HepG2 (cell line): ENCODE measurements around the gene TRPT1. TPM values are rescaled to one million over a fixed set of nuclear protein-coding genes. Genes with fewer than 3 reads are reported as not detected.

Experiments
- ATRX ChIP-seq: sonication (generic); formaldehyde crosslinking; IDR thresholded peaks from 2 replicates; pipeline ENCODE4 v1.4.0; 2020; ENCODE audit warnings: missing genetic modification reagents, borderline replicate concordance
- HDAC6 ChIP-seq: fragments of 200-600 bp; sonication (generic); IDR thresholded peaks from 2 replicates; pipeline ENCODE4 v1.7.0; 2017; ENCODE audit warnings: mild to moderate bottlenecking, antibody characterized with exemption, low read length, low read depth
- ISL2 ChIP-seq: sonication (generic); formaldehyde crosslinking; IDR thresholded peaks from 2 replicates; pipeline ENCODE4 v1.5.0; 2020; ENCODE audit warnings: missing genetic modification reagents
- KAT7 ChIP-seq: IDR thresholded peaks from 2 replicates; pipeline ENCODE4 v1.6.1; 2018; ENCODE audit warnings: borderline replicate concordance, missing compliant biosample characterization
- MAZ ChIP-seq, 2 experiments: sonication (generic) in 1 of 2; formaldehyde crosslinking in 1 of 2; IDR thresholded peaks; 2 replicates each; pipeline versions ENCODE4 v1.5.0 to v1.6.1; 2012 to 2020; ENCODE audit warnings: low read depth in 2 of 2, mild to moderate bottlenecking in 2 of 2, borderline replicate concordance in 1 of 2, improper control_type of control experiment in 1 of 2, low read length in 1 of 2, missing genetic modification reagents in 1 of 2, moderate library complexity in 1 of 2
- MEIS2 ChIP-seq: sonication (generic); formaldehyde crosslinking; IDR thresholded peaks from 2 replicates; pipeline ENCODE4 v1.9.0; 2021; ENCODE audit warnings: mild to moderate bottlenecking, missing genetic modification reagents
- MZF1 ChIP-seq: sonication (generic); formaldehyde crosslinking; IDR thresholded peaks from 2 replicates; pipeline ENCODE4 v1.8.1; 2023; ENCODE audit warnings: mild to moderate bottlenecking, missing genetic modification reagents, borderline replicate concordance
- NR3C1 ChIP-seq: sonication (generic); formaldehyde crosslinking; IDR thresholded peaks from 2 replicates; pipeline ENCODE4 v1.4.0; 2020; ENCODE audit warnings: missing genetic modification reagents
- PHF20 ChIP-seq: sonication (generic); formaldehyde crosslinking; IDR thresholded peaks from 2 replicates; pipeline ENCODE4 v1.5.0; 2020; ENCODE audit warnings: mild to moderate bottlenecking, missing genetic modification reagents
- SP1 ChIP-seq, 2 experiments: fragments of 450-650 bp in 1 of 2; sonication (generic) in 1 of 2; formaldehyde crosslinking in 1 of 2; IDR thresholded peaks; 2 replicates each; pipeline versions ENCODE4 v1.4.0 to v1.6.1; 2016 to 2020; ENCODE audit warnings: missing genetic modification reagents in 1 of 2
- TCF7L2 ChIP-seq: IDR thresholded peaks from 2 replicates; pipeline ENCODE4 v1.6.1; 2011; ENCODE audit warnings: mild to moderate bottlenecking, low read depth, low read length, moderate library complexity
- XRCC5 ChIP-seq: fragments of 200-400 bp; formaldehyde crosslinking; optimal IDR thresholded peaks from 2 replicates; pipeline ENCODE3; 2017; ENCODE audit warnings: mild to moderate bottlenecking, low read length
- ZFP82 ChIP-seq: sonication (generic); formaldehyde crosslinking; IDR thresholded peaks from 2 replicates; pipeline ENCODE4 v1.5.1; 2020; ENCODE audit warnings: mild to moderate bottlenecking, missing genetic modification reagents, borderline replicate concordance
- ZNF224 ChIP-seq: sonication (generic); formaldehyde crosslinking; IDR thresholded peaks from 2 replicates; pipeline ENCODE4 v1.5.0; 2020; ENCODE audit warnings: mild to moderate bottlenecking, missing genetic modification reagents
- ZNF282 ChIP-seq: fragments of 450-650 bp; IDR thresholded peaks from 2 replicates; pipeline ENCODE4 v1.6.1; 2018; ENCODE audit not compliant: partially characterized antibody
- ZNF292 ChIP-seq: sonication (generic); formaldehyde crosslinking; IDR thresholded peaks from 2 replicates; pipeline ENCODE4 v1.8.1; 2022; ENCODE audit warnings: mild to moderate bottlenecking, low read depth, missing genetic modification reagents, borderline replicate concordance
- ZNF615 ChIP-seq: sonication (generic); formaldehyde crosslinking; IDR thresholded peaks from 2 replicates; pipeline ENCODE4 v1.5.0; 2020; ENCODE audit warnings: mild to moderate bottlenecking, missing genetic modification reagents, borderline replicate concordance
- ZNF616 ChIP-seq: sonication (generic); formaldehyde crosslinking; IDR thresholded peaks from 2 replicates; pipeline ENCODE4 v1.5.0; 2020; ENCODE audit warnings: low read depth, mild to moderate bottlenecking, missing genetic modification reagents
- ZNF878 ChIP-seq: sonication (generic); formaldehyde crosslinking; IDR thresholded peaks from 2 replicates; pipeline ENCODE4 v1.8.1; 2023; ENCODE audit warnings: mild to moderate bottlenecking, missing genetic modification reagents, moderate library complexity
- ZSCAN30 ChIP-seq: sonication (generic); formaldehyde crosslinking; IDR thresholded peaks from 2 replicates; pipeline ENCODE4 v1.5.0; 2020; ENCODE audit warnings: mild to moderate bottlenecking, missing genetic modification reagents
- polyA plus RNA-seq, 8 experiments: library from polyadenylated mRNA; depleted of rRNA in 3 of 8; stranded (reverse) in 7 of 8; unstranded in 1 of 8; fragments of >200 nt; fragmentation: Illumina TruSeq in 4 of 8; extraction: Trizol in 4 of 8; gene quantifications; 2 replicates each; pipeline versions ENCODE4 v1.2.1 to v1.2.3, GENCODE V29; 2011 to 2016; ENCODE audit warnings: low read depth in 4 of 8, missing spikeins in 1 of 8, mixed read lengths in 1 of 8; ENCODE audit not compliant: insufficient read depth in 1 of 8
- total RNA-seq, 5 experiments: library from RNA; depleted of rRNA; stranded (reverse); fragments of >200 nt; fragmentation: Illumina TruSeq; extraction: Trizol; gene quantifications; 2 replicates each; pipeline ENCODE4 v1.2.3, GENCODE V29; 2016; ENCODE audit warnings: low read depth in 1 of 5
- TF ChIP-seq, protein P1 (sequence below): sonication (generic); formaldehyde crosslinking; conservative IDR thresholded peaks from 2 replicates; pipeline ENCODE4 v1.8.1; 2023; ENCODE audit warnings: missing genetic modification reagents
- TF ChIP-seq, protein P2 (sequence below): sonication (generic); formaldehyde crosslinking; IDR thresholded peaks from 2 replicates; pipeline ENCODE4 v1.4.0; 2020; ENCODE audit warnings: missing genetic modification reagents, borderline replicate concordance
- TF ChIP-seq, protein P3 (sequence below), 2 experiments: sonication (generic) in 1 of 2; formaldehyde crosslinking in 1 of 2; IDR thresholded peaks; 2 replicates each; pipeline versions ENCODE4 v1.4.0 to v1.6.1; 2018 to 2020; ENCODE audit warnings: missing genetic modification reagents in 2 of 2, borderline replicate concordance in 1 of 2, low read depth in 1 of 2, mild to moderate bottlenecking in 1 of 2, missing biosample characterization in 1 of 2
- TF ChIP-seq, protein P4 (sequence below): sonication (generic); formaldehyde crosslinking; IDR thresholded peaks from 2 replicates; pipeline ENCODE4 v1.8.1; 2022; ENCODE audit warnings: mild to moderate bottlenecking, missing genetic modification reagents

TRPT1 gene
- total and polyA plus RNA-seq, 2 of the 13 experiments (the other 11 are each of a cell fraction or from before 2014, with no cell fraction given): 24.8 to 40.7 TPM

DNA sequence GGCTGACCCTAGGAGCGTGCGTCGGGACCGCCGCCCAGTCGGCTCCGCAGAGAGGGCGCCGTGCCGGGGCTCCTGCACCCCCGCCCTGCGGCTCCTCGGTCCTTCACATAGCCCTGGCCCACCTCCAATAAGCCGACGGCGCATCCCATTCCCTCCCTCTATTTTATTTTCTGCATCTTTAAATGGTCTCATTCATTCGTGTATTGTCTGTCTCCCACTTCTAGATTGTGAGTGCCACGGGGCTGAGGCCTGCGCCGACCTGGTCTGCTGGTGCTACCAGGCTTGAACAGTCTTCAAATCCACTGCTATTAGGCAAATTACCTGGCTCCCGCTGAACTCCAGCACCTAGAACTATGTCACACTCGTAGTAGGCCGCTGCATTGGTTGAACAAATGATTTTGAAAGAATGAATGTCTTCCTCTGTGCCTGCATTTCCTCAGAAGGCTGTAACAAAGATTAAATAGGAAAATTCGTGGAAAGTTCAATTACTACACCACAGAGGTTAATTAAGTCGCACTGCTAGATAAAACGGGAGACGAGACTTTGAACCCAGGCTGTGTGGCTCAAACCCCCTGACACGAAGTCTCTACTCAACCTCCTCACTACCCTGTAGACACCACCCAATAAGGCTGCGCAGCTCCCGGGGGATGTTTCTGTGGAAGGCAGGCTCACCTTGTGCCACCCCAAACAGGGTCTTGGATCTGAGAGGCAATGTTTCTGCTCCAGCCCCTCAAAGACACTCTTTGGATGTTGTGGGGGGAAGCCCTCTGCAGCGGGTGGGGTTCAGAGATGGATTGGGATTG is 21.9 kb upstream of the TRPT1 start (continued):
- TF ChIP-seq ZFP82 (CRISPR knock-in tag) (no peak), XRCC5 (no peak), ZNF878 (CRISPR knock-in tag) (no peak), ISL2 (CRISPR knock-in tag) (no peak), KAT7 (CRISPR knock-in tag) (no peak; the same call in 1 of the 2 replicates), SP1 (IDR thresholded peaks at IDR 0.05) (no peak), SP1 (CRISPR knock-in tag; IDR thresholded peaks at IDR 0.05) (no peak), ZSCAN30 (CRISPR knock-in tag) (no peak), ZNF282 (no peak), ATRX (CRISPR knock-in tag) (no peak), ZNF292 (CRISPR knock-in tag) (no peak), TCF7L2 (no peak), PHF20 (CRISPR knock-in tag) (no peak), HDAC6 (no peak), MZF1 (no peak), ZNF224 (no peak), ZNF615 (no peak), ZNF616 (CRISPR knock-in tag) (no peak), MAZ (IDR thresholded peaks at IDR 0.05; ENCODE audit: borderline replicate concordance, low read depth, low read length) (no peak), MAZ (CRISPR knock-in tag; IDR thresholded peaks at IDR 0.05; ENCODE audit: low read depth) (no peak), NR3C1 (no peak), MEIS2 (CRISPR knock-in tag) (0 out of 2 replicates have a peak, but pooled peaks have one; percentile 62)
- TF ChIP-seq, protein P1, sequence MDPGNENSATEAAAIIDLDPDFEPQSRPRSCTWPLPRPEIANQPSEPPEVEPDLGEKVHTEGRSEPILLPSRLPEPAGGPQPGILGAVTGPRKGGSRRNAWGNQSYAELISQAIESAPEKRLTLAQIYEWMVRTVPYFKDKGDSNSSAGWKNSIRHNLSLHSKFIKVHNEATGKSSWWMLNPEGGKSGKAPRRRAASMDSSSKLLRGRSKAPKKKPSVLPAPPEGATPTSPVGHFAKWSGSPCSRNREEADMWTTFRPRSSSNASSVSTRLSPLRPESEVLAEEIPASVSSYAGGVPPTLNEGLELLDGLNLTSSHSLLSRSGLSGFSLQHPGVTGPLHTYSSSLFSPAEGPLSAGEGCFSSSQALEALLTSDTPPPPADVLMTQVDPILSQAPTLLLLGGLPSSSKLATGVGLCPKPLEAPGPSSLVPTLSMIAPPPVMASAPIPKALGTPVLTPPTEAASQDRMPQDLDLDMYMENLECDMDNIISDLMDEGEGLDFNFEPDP (CRISPR knock-in tag): 0 out of 2 replicates have a peak, but pooled peaks have one; percentile 38
- TF ChIP-seq, protein P2, sequence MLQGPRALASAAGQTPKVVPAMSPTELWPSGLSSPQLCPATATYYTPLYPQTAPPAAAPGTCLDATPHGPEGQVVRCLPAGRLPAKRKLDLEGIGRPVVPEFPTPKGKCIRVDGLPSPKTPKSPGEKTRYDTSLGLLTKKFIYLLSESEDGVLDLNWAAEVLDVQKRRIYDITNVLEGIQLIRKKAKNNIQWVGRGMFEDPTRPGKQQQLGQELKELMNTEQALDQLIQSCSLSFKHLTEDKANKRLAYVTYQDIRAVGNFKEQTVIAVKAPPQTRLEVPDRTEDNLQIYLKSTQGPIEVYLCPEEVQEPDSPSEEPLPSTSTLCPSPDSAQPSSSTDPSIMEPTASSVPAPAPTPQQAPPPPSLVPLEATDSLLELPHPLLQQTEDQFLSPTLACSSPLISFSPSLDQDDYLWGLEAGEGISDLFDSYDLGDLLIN (CRISPR knock-in tag): 0 out of 2 replicates have a peak, but pooled peaks have one; percentile 41
- TF ChIP-seq, protein P3, sequence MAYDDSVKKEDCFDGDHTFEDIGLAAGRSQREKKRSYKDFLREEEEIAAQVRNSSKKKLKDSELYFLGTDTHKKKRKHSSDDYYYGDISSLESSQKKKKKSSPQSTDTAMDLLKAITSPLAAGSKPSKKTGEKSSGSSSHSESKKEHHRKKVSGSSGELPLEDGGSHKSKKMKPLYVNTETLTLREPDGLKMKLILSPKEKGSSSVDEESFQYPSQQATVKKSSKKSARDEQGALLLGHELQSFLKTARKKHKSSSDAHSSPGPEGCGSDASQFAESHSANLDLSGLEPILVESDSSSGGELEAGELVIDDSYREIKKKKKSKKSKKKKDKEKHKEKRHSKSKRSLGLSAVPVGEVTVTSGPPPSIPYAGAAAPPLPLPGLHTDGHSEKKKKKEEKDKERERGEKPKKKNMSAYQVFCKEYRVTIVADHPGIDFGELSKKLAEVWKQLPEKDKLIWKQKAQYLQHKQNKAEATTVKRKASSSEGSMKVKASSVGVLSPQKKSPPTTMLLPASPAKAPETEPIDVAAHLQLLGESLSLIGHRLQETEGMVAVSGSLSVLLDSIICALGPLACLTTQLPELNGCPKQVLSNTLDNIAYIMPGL (CRISPR knock-in tag; IDR thresholded peaks at IDR 0.05; ENCODE audit: borderline replicate concordance in 1 of 2, low read depth in 1 of 2): no peak
- TF ChIP-seq, protein P4, sequence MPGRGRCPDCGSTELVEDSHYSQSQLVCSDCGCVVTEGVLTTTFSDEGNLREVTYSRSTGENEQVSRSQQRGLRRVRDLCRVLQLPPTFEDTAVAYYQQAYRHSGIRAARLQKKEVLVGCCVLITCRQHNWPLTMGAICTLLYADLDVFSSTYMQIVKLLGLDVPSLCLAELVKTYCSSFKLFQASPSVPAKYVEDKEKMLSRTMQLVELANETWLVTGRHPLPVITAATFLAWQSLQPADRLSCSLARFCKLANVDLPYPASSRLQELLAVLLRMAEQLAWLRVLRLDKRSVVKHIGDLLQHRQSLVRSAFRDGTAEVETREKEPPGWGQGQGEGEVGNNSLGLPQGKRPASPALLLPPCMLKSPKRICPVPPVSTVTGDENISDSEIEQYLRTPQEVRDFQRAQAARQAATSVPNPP (CRISPR knock-in tag): no peak
